Thoracic aorta (tissue), 2 donors: ENCODE data around the gene SLC7A6OS. TPM values are rescaled to one million over a fixed set of nuclear protein-coding genes. Genes with fewer than 3 reads are reported as not detected.
A peak's percentile ranks its signal among the peaks of the same experiment; 100 is the strongest.

Source experiments
- ATAC-seq: fragments of 150-250 bp; one replicate; pipeline ENCODE4 v1.8.0; 2017; ENCODE audit warnings: low read depth; ENCODE audit not compliant: insufficient number of reproducible peaks, low FRiP score
- DNase-seq: peaks from one replicate; pipeline ENCODE4 v3.0.0-alpha.2; 2020; ENCODE audit warnings: low spot score
- H3K27ac ChIP-seq, 2 donors: fragments of 200-600 bp; sonication (generic); 1 replicate in 1 of 2; 2 replicates in 1 of 2; pipeline ENCODE4 v1.5.1; 2016; ENCODE audit warnings: mild to moderate bottlenecking in 2 of 2, moderate library complexity in 2 of 2
- H3K27me3 ChIP-seq: fragments of 200-600 bp; sonication (generic); replicated peaks from 2 replicates; pipeline ENCODE4 v1.6.0; 2016; ENCODE audit warnings: mild to moderate bottlenecking; ENCODE audit not compliant: insufficient read depth
- H3K36me3 ChIP-seq: fragments of 200-600 bp; sonication (generic); one replicate; pipeline ENCODE4 v1.5.1; 2016
- H3K4me1 ChIP-seq, 2 donors: fragments of 200-600 bp; sonication (generic); 1 replicate in 1 of 2; 2 replicates in 1 of 2; pipeline versions ENCODE4 v1.5.1 to v1.6.0; 2016; ENCODE audit warnings: low read depth in 2 of 2, mild to moderate bottlenecking in 1 of 2; ENCODE audit not compliant: control insufficient read depth in 1 of 2
- H3K4me3 ChIP-seq: fragments of 200-600 bp; sonication (generic); 2 replicates; pipeline ENCODE4 v1.5.1; 2016; ENCODE audit warnings: mild to moderate bottlenecking
- H3K9me3 ChIP-seq: fragments of 200-600 bp; sonication (generic); 2 replicates; pipeline ENCODE4 v1.5.1; 2016
- CTCF ChIP-seq: fragments of 200-600 bp; sonication (generic); IDR thresholded peaks from one replicate; pipeline ENCODE4 v1.5.1; 2019; ENCODE audit warnings: antibody characterized with exemption
- total RNA-seq, 2 donors: library from RNA; depleted of rRNA; stranded (reverse); fragments of >200 nt; gene quantifications; one replicate each; pipeline versions ENCODE4 v1.1.0 to v1.2.3, GENCODE V29; 2016

SLC7A6OS gene
- total RNA-seq, 2 donors from 2014 or later = 15.6 to 22.6 TPM

- H3K27ac ChIP-seq = peak overlapping the region; percentile 35 to 63
- H3K36me3 ChIP-seq = peaks cover 5% of the 10 kb centered on the region
- ATAC-seq = no peak
- H3K4me3 ChIP-seq = no peak overlapping the region
- no peak for DNase-seq
- H3K4me1 ChIP-seq = peaks cover 39 to 54% of the 10 kb centered on the region in 2 donors
- no peaks in the 10 kb centered on the region for H3K9me3 ChIP-seq
- H3K27me3 ChIP-seq = no peaks in the 10 kb centered on the region
- no peak for TF ChIP-seq CTCF
These were observed 26.7 kb downstream of the SLC7A6OS start for GRCh38 chr16:68283801-68284598.

GRCh38 chr16:68283346-68283745 is 27.4 kb downstream of the SLC7A6OS start:
- Histone ChIP-seq H3K9me3 (no peaks in the 10 kb centered on the region), H3K4me1 (peaks cover 32 to 47% of the 10 kb centered on the region in 2 donors), H3K4me3 (no peak overlapping the region), H3K36me3 (peaks cover 5% of the 10 kb centered on the region), H3K27me3 (no peaks in the 10 kb centered on the region), H3K27ac (peak overlapping the region; percentile 35 to 63)
- no peak for TF ChIP-seq CTCF
- no peak for DNase-seq
- no peak for ATAC-seq

- DNase-seq (no peak), ATAC-seq (no peak)
- peaks cover 21 to 34% of the 10 kb centered on the region in 2 donors for H3K4me1 ChIP-seq
- H3K27me3 ChIP-seq = no peaks in the 10 kb centered on the region
- H3K36me3 ChIP-seq = peaks cover 5% of the 10 kb centered on the region
- H3K27ac ChIP-seq = no peak overlapping the region
- H3K9me3 ChIP-seq = no peaks in the 10 kb centered on the region
- no peak for TF ChIP-seq CTCF
- no peak overlapping the region for H3K4me3 ChIP-seq
These were observed 28.7 kb downstream of the SLC7A6OS start for GRCh38 chr16:68282064-68282452.

GRCh38 chr16:68281368-68282063 is 29.2 kb downstream of the SLC7A6OS start:
- Histone ChIP-seq H3K27ac (no peak overlapping the region), H3K9me3 (no peaks in the 10 kb centered on the region), H3K4me3 (no peak overlapping the region), H3K27me3 (no peaks in the 10 kb centered on the region), H3K4me1 (peaks cover 24 to 34% of the 10 kb centered on the region in 2 donors), H3K36me3 (peaks cover 5% of the 10 kb centered on the region)
- ATAC-seq (no peak), DNase-seq (no peak)
- TF ChIP-seq CTCF = no peak

- Histone ChIP-seq H3K4me1 (peaks cover 32 to 36% of the 10 kb centered on the region in 2 donors), H3K27me3 (no peaks in the 10 kb centered on the region), H3K4me3 (no peak overlapping the region), H3K36me3 (peaks cover 7% of the 10 kb centered on the region), H3K27ac (no peak overlapping the region), H3K9me3 (no peaks in the 10 kb centered on the region)
- TF ChIP-seq CTCF = no peak
- no peak for DNase-seq
- ATAC-seq = no peak
These were observed 30.8 kb downstream of the SLC7A6OS start for GRCh38 chr16:68279726-68280558.
